IMR-90 (cell line): ENCODE measurements around the gene DPPA3. TPM values are rescaled to one million over a fixed set of nuclear protein-coding genes. Genes with fewer than 3 reads are reported as not detected.

Experiments used
- ATAC-seq: fragments of 200-7000 bp; cut with Tn5 transposase; 2 replicates; pipeline ENCODE4 v1.9.1; 2020; ENCODE audit warnings: low read depth, mild to moderate bottlenecking, moderate library complexity
- BruUV-seq: library from RNA; stranded (reverse); fragments of 400-500 nt; replicated peaks from 2 replicates; lab custom pipeline; 2021; lab: Mats Ljungman, UMichigan
- CTCF ChIA-PET: fragments of 300-600 bp; formaldehyde crosslinking; extraction: SDS; loops from one replicate; lab custom pipeline; 2021; ENCODE audit warnings: antibody characterized with exemption; lab: Yijun Ruan, JAX
- POLR2A ChIA-PET: fragments of 300-600 bp; sonication (Branson Sonifier 250); formaldehyde crosslinking; loops from one replicate; lab custom pipeline; 2022; ENCODE audit warnings: antibody characterized with exemption; ENCODE audit not compliant: unreplicated experiment; lab: Charles Lee
- DNase-seq: peaks from one replicate; pipeline ENCODE4 v3.0.0; 2013
- H2AFZ ChIP-seq: replicated peaks from 2 replicates; pipeline ENCODE3; 2013; ENCODE audit warnings: low read length, mild to moderate bottlenecking; ENCODE audit not compliant: poor library complexity
- H2AK5ac ChIP-seq: 2 replicates; pipeline ENCODE4 v1.6.1; 2013; ENCODE audit warnings: low read depth, low read length, inconsistent platforms
- H2AK9ac ChIP-seq: replicated peaks from 2 replicates; pipeline ENCODE3; 2013; ENCODE audit warnings: mild to moderate bottlenecking, low read depth, low read length, moderate library complexity; ENCODE audit not compliant: poor library complexity
- H2BK120ac ChIP-seq: 2 replicates; pipeline ENCODE4 v1.6.1; 2013; ENCODE audit warnings: low read depth, low read length, inconsistent platforms
- H2BK15ac ChIP-seq: 3 replicates; pipeline ENCODE4 v1.6.1; 2013; ENCODE audit warnings: low read depth, low read length, inconsistent platforms
- H2BK20ac ChIP-seq: 2 replicates; pipeline ENCODE4 v1.6.1; 2013; ENCODE audit warnings: low read depth, mild to moderate bottlenecking, inconsistent platforms, low read length, moderate library complexity
- H2BK5ac ChIP-seq: 2 replicates; pipeline ENCODE4 v1.6.1; 2013; ENCODE audit warnings: mild to moderate bottlenecking, low read depth, low read length, inconsistent platforms; ENCODE audit not compliant: poor library complexity, severe bottlenecking
- H3K14ac ChIP-seq: replicated peaks from 2 replicates; pipeline ENCODE4 v1.6.1; 2013; ENCODE audit warnings: low read depth, low read length, inconsistent platforms
- H3K18ac ChIP-seq: 2 replicates; pipeline ENCODE4 v1.6.1; 2013; ENCODE audit warnings: low read depth, low read length, control low read depth
- H3K23ac ChIP-seq: 2 replicates; pipeline ENCODE4 v1.6.1; 2013; ENCODE audit warnings: low read depth, low read length, inconsistent platforms
- H3K27ac ChIP-seq: 2 replicates; pipeline ENCODE4 v1.5.1; 2013; ENCODE audit warnings: mild to moderate bottlenecking, control low read depth, low read length; ENCODE audit not compliant: insufficient read depth
- H3K27me3 ChIP-seq: 2 replicates; pipeline ENCODE4 v1.6.1; 2013; ENCODE audit warnings: low read length; ENCODE audit not compliant: control insufficient read depth, insufficient read depth
- H3K36me3 ChIP-seq: 2 replicates; pipeline ENCODE4 v1.6.1; 2013; ENCODE audit warnings: low read length, mixed read lengths; ENCODE audit not compliant: control insufficient read depth, insufficient read depth
- H3K4ac ChIP-seq: 2 replicates; pipeline ENCODE4 v1.6.1; 2013; ENCODE audit warnings: low read depth, low read length, inconsistent platforms
- H3K4me1 ChIP-seq: 2 replicates; pipeline ENCODE4 v1.6.1; 2013; ENCODE audit warnings: low read length, mixed read lengths; ENCODE audit not compliant: control insufficient read depth, insufficient read depth
- H3K4me2 ChIP-seq: 2 replicates; pipeline ENCODE4 v1.6.1; 2013; ENCODE audit warnings: low read depth, mild to moderate bottlenecking, control low read depth, low read length, moderate library complexity
- H3K4me3 ChIP-seq: 2 replicates; pipeline ENCODE4 v1.5.1; 2013; ENCODE audit warnings: low read depth, mild to moderate bottlenecking, control low read depth, low read length, moderate library complexity; ENCODE audit not compliant: insufficient read depth
- H3K56ac ChIP-seq: 2 replicates; pipeline ENCODE4 v1.6.1; 2013; ENCODE audit warnings: low read length, inconsistent platforms; ENCODE audit not compliant: insufficient read depth; ENCODE audit errors: extremely low read depth
- H3K79me1 ChIP-seq, 2 experiments: 2 replicates each; pipeline ENCODE4 v1.6.1; 2013; ENCODE audit warnings: low read length in 2 of 2, inconsistent platforms in 1 of 2, low read depth in 1 of 2
- H3K9ac ChIP-seq: 2 replicates; pipeline ENCODE4 v1.6.1; 2013; ENCODE audit warnings: low read depth, low read length, control low read depth
- H3K9me1 ChIP-seq: 2 replicates; pipeline ENCODE4 v1.6.1; 2013; ENCODE audit warnings: low read length, inconsistent platforms; ENCODE audit not compliant: insufficient read depth
- H3K9me3 ChIP-seq: 2 replicates; pipeline ENCODE4 v1.6.1; 2013; ENCODE audit warnings: low read length; ENCODE audit not compliant: control insufficient read depth, insufficient read depth
- H4K20me1 ChIP-seq: 2 replicates; pipeline ENCODE4 v1.6.1; 2013; ENCODE audit warnings: low read length, inconsistent platforms; ENCODE audit not compliant: insufficient read depth
- H4K5ac ChIP-seq: 2 replicates; pipeline ENCODE4 v1.6.1; 2013; ENCODE audit warnings: mild to moderate bottlenecking, low read depth, low read length, control low read depth
- H4K8ac ChIP-seq, 2 experiments: 2 replicates each; pipeline ENCODE4 v1.6.1; 2013; ENCODE audit warnings: low read depth in 2 of 2, low read length in 2 of 2, control low read depth in 1 of 2, inconsistent platforms in 1 of 2
- H4K91ac ChIP-seq: 2 replicates; pipeline ENCODE4 v1.6.1; 2013; ENCODE audit warnings: low read depth, low read length, inconsistent platforms; ENCODE audit not compliant: insufficient read depth
- BHLHE40 ChIP-seq: fragments of 150-350 bp; IDR thresholded peaks from 2 replicates; pipeline ENCODE4 v1.6.1; 2016; ENCODE audit warnings: mild to moderate bottlenecking, low read depth, low read length
- CEBPB ChIP-seq: IDR thresholded peaks from 2 replicates; pipeline ENCODE4 v1.6.1; 2012; ENCODE audit warnings: low read depth, low read length, improper control_type of control experiment
- CHD1 ChIP-seq: IDR thresholded peaks from 2 replicates; pipeline ENCODE4 v1.6.1; 2012; ENCODE audit warnings: low read depth, low read length, improper control_type of control experiment
- ELK1 ChIP-seq: fragments of 150-350 bp; IDR thresholded peaks from 2 replicates; pipeline ENCODE4 v1.6.1; 2016; ENCODE audit warnings: low read depth, mild to moderate bottlenecking, low read length, moderate library complexity, borderline replicate concordance
- FOS ChIP-seq: fragments of 150-350 bp; IDR thresholded peaks from 2 replicates; pipeline ENCODE4 v1.6.1; 2016; ENCODE audit warnings: low read depth, low read length
- MAFK ChIP-seq: IDR thresholded peaks from 2 replicates; pipeline ENCODE4 v1.6.1; 2012; ENCODE audit warnings: low read depth, low read length, improper control_type of control experiment
- MXI1 ChIP-seq: IDR thresholded peaks from 2 replicates; pipeline ENCODE4 v1.6.1; 2012; ENCODE audit warnings: low read depth, mild to moderate bottlenecking, low read length, moderate library complexity, borderline replicate concordance
- NFE2L2 ChIP-seq: fragments of 150-350 bp; IDR thresholded peaks from 2 replicates; pipeline ENCODE4 v1.6.1; 2016; ENCODE audit warnings: low read depth, mild to moderate bottlenecking, low read length
- POLR2A ChIP-seq: IDR thresholded peaks from 2 replicates; pipeline ENCODE4 v1.6.1; 2012; ENCODE audit warnings: mild to moderate bottlenecking, low read depth, low read length
- RAD21 ChIP-seq: IDR thresholded peaks from 2 replicates; pipeline ENCODE4 v1.6.1; 2012; ENCODE audit warnings: low read length, improper control_type of control experiment
- RCOR1 ChIP-seq: IDR thresholded peaks from 2 replicates; pipeline ENCODE4 v1.6.1; 2012; ENCODE audit warnings: mild to moderate bottlenecking, low read length, improper control_type of control experiment; ENCODE audit not compliant: insufficient replicate concordance
- RFX5 ChIP-seq: IDR thresholded peaks from 2 replicates; pipeline ENCODE4 v1.8.0; 2012; ENCODE audit warnings: low read depth, mild to moderate bottlenecking, low read length, moderate library complexity
- SMC3 ChIP-seq: fragments of 150-350 bp; IDR thresholded peaks from 2 replicates; pipeline ENCODE4 v1.6.1; 2016; ENCODE audit warnings: low read depth, mild to moderate bottlenecking, antibody characterized with exemption, low read length, moderate library complexity
- USF2 ChIP-seq: fragments of 150-350 bp; IDR thresholded peaks from 2 replicates; pipeline ENCODE4 v1.6.1; 2017; ENCODE audit warnings: mild to moderate bottlenecking, antibody characterized with exemption, low read length, low read depth
- WGBS, 2 experiments: methylation state at CpG; one replicate each; pipeline versions ENCODE4 v1.1.5 to v1.1.7; 2013; ENCODE audit warnings: missing lambda C conversion rate in 2 of 2; ENCODE audit not compliant: insufficient read length in 1 of 2; ENCODE audit errors: extremely low coverage in 2 of 2; 5-methylcytosine and 5-hydroxymethylcytosine counted together
- dilution Hi-C: fragments of 300-500 bp; cut with HindIII; formaldehyde crosslinking; loops from one replicate; pipeline ENCODE4 v1.14.3; 2018; ENCODE audit warnings: low sequenced_read_pairs; ENCODE audit not compliant: unreplicated experiment
- in situ Hi-C: fragments of 300-500 bp; cut with MboI; formaldehyde crosslinking; loops from 3 replicates; pipeline ENCODE4 v1.14.3; 2019; ENCODE audit warnings: low sequenced_read_pairs, inconsistent platforms, mixed read lengths
- intact Hi-C: fragments of 100-400 bp; cut with micrococcal nuclease; formaldehyde crosslinking; loops from 2 replicates; pipeline ENCODE4 v1.10.0; 2022
- polyA plus RNA-seq, 3 experiments: library from polyadenylated mRNA; depleted of rRNA; stranded (reverse); fragments of >200 nt; gene quantifications; 2 replicates each; pipeline ENCODE4 v1.2.3, GENCODE V29; 2012; ENCODE audit warnings: low replicate concordance in 1 of 3
- total RNA-seq: library from RNA; depleted of rRNA; stranded (reverse); fragments of >200 nt; gene quantifications from 2 replicates; pipeline ENCODE4 v1.2.3, GENCODE V29; 2012
- TF ChIP-seq, protein P1 (sequence below): conservative IDR thresholded peaks from 2 replicates; pipeline ENCODE4 v1.5.1; 2012; ENCODE audit warnings: mild to moderate bottlenecking, low read depth, low read length, improper control_type of control experiment

The DPPA3 gene
- total and polyA plus RNA-seq, 2 of the 4 experiments (the other 2 are of a cell fraction), result not detected

- H3K27ac ChIP-seq, result no peak overlapping the region
- DNase-seq, result no peak
- no peaks in the 10 kb centered on the region for H3K36me3 ChIP-seq
- H2AK9ac ChIP-seq, result no peak overlapping the region
- no peak for ATAC-seq
- H3K18ac ChIP-seq, result no peak overlapping the region
- no peak overlapping the region for H2BK15ac ChIP-seq
- in situ Hi-C loops (no loop called here), intact Hi-C loops (no loop called here), dilution Hi-C loops (no loop called here)
- no CpG with 5 or more reads among the region's 15 CpGs for WGBS, 2 experiments
- H3K9me3 ChIP-seq, result peaks cover 4% of the 10 kb centered on the region; the same call in 1 of the 2 replicates
- H3K4ac ChIP-seq, result no peak overlapping the region
- TF ChIP-seq RCOR1, result no peak
- TF ChIP-seq RAD21, result no peak
- TF ChIP-seq CHD1, result no peak
- TF ChIP-seq MAFK, result no peak
- TF ChIP-seq RFX5, result no peak
- TF ChIP-seq FOS, result no peak
- no peak for TF ChIP-seq NFE2L2
- TF ChIP-seq MXI1, result no peak
- TF ChIP-seq, protein P1, sequence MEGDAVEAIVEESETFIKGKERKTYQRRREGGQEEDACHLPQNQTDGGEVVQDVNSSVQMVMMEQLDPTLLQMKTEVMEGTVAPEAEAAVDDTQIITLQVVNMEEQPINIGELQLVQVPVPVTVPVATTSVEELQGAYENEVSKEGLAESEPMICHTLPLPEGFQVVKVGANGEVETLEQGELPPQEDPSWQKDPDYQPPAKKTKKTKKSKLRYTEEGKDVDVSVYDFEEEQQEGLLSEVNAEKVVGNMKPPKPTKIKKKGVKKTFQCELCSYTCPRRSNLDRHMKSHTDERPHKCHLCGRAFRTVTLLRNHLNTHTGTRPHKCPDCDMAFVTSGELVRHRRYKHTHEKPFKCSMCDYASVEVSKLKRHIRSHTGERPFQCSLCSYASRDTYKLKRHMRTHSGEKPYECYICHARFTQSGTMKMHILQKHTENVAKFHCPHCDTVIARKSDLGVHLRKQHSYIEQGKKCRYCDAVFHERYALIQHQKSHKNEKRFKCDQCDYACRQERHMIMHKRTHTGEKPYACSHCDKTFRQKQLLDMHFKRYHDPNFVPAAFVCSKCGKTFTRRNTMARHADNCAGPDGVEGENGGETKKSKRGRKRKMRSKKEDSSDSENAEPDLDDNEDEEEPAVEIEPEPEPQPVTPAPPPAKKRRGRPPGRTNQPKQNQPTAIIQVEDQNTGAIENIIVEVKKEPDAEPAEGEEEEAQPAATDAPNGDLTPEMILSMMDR, result no peak
- no peak for TF ChIP-seq ELK1
- no peak for TF ChIP-seq SMC3
- TF ChIP-seq CEBPB, result no peak
- TF ChIP-seq BHLHE40, result no peak
- no peak for TF ChIP-seq USF2
- no peak for TF ChIP-seq POLR2A
- no peak overlapping the region for H3K4me3 ChIP-seq
- no peaks in the 10 kb centered on the region for H3K9me1 ChIP-seq
- no peak overlapping the region for H2AFZ ChIP-seq
- H2BK20ac ChIP-seq, result no peak overlapping the region
- H3K23ac ChIP-seq, result no peak overlapping the region
- no peak overlapping the region for H2BK120ac ChIP-seq
- no peaks in the 10 kb centered on the region for H3K4me1 ChIP-seq
- H3K4me2 ChIP-seq, result no peak overlapping the region
- H3K79me1 ChIP-seq, result no peaks in the 10 kb centered on the region
- ChIA-PET POLR2A (no interaction called here), CTCF (no interaction called here)
- no peaks in the 10 kb centered on the region for H4K20me1 ChIP-seq
- H2AK5ac ChIP-seq, result no peak overlapping the region
- H3K9ac ChIP-seq, result no peak overlapping the region
- H3K27me3 ChIP-seq, result no peaks in the 10 kb centered on the region
- H4K8ac ChIP-seq, result no peak overlapping the region
- H4K91ac ChIP-seq, result no peak overlapping the region
- H2BK5ac ChIP-seq, result no peak overlapping the region
- no peak overlapping the region for H4K5ac ChIP-seq
- H3K14ac ChIP-seq, result no peak overlapping the region
- BruUV-seq, result no TSS peak
- H3K56ac ChIP-seq, result no peak overlapping the region
Measured at GRCh38 chr12:7719946-7720730, 8.9 kb downstream of the DPPA3 start.
